ENCODE measurements around the gene WASF3. TPM values are rescaled to one million over a fixed set of nuclear protein-coding genes. Genes with fewer than 3 reads are reported as not detected.

Gene WASF3
- total and polyA plus RNA-seq, 3 donors from 2014 or later: 27.3 to 36.2 (median 30.8) TPM

DNA sequence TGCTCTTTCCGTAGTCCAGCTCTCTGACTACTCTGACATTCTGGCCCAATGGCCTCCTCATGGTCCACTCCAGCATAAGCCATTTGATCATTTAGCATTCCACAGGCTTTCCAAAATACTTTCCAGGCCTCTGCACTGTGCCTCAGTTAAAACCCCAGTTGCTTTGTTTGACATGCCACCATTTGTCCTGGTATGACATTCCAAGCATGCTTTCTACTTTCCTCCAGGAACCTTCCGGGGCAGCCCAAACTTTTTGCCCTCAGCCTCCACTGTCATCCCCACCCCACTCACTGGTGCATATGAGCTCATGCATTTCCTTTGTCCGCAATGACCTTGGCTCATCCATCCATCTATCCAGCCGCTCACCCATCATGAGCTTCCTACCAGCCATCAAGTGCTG lies 41.8 kb upstream of the WASF3 start:
- 60 to 91% methylated on average over 4 of the region's 4 CpGs for WGBS, 2 donors
- H3K4me3 ChIP-seq: no peak overlapping the region
- no peaks in the 10 kb centered on the region for H3K9me3 ChIP-seq
- TF ChIP-seq, protein P1, sequence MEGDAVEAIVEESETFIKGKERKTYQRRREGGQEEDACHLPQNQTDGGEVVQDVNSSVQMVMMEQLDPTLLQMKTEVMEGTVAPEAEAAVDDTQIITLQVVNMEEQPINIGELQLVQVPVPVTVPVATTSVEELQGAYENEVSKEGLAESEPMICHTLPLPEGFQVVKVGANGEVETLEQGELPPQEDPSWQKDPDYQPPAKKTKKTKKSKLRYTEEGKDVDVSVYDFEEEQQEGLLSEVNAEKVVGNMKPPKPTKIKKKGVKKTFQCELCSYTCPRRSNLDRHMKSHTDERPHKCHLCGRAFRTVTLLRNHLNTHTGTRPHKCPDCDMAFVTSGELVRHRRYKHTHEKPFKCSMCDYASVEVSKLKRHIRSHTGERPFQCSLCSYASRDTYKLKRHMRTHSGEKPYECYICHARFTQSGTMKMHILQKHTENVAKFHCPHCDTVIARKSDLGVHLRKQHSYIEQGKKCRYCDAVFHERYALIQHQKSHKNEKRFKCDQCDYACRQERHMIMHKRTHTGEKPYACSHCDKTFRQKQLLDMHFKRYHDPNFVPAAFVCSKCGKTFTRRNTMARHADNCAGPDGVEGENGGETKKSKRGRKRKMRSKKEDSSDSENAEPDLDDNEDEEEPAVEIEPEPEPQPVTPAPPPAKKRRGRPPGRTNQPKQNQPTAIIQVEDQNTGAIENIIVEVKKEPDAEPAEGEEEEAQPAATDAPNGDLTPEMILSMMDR (IDR thresholded peaks at IDR 0.05): no peak
- TF ChIP-seq POLR2A (IDR thresholded peaks at IDR 0.05): no peak
- no peaks in the 10 kb centered on the region for H3K4me1 ChIP-seq
- H3K36me3 ChIP-seq (ENCODE audit: low read depth, missing control alignments): no peaks in the 10 kb centered on the region
- intact Hi-C loops (cut with DNase I; ENCODE audit: low total_unique reads): no loop called here
- H3K27me3 ChIP-seq: no peaks in the 10 kb centered on the region
- no peak overlapping the region for H3K27ac ChIP-seq
- DNase-seq: no peak

DNA sequence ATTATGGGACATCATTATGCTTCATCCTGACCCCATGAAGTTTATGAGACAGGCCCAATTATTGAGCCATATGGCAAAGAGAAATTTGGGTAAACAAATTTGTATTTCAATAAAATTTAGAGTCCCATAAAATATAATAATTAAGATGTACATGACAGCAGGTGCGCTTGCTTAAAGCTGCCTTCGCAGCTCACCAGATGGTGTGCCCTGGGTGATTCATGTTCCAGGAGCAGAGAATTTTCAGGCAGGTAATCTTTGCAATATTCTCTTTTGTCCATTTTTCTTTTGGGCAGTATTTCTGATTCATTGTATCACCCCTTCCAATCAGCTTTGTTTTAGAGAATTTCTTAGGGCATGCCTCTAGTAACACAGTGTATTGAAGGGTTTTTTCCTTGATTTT lies 39.5 kb upstream of the WASF3 start:
- no peak for TF ChIP-seq POLR2A (IDR thresholded peaks at IDR 0.05)
- TF ChIP-seq, protein P1 (IDR thresholded peaks at IDR 0.05): no peak
- no peaks in the 10 kb centered on the region for H3K27me3 ChIP-seq
- H3K27ac ChIP-seq: no peak overlapping the region
- DNase-seq: no peak
- H3K9me3 ChIP-seq: no peaks in the 10 kb centered on the region
- no peaks in the 10 kb centered on the region for H3K4me1 ChIP-seq
- no peaks in the 10 kb centered on the region for H3K36me3 ChIP-seq (ENCODE audit: low read depth, missing control alignments)
- 85 to 91% methylated on average over 2 of the region's 2 CpGs for WGBS, 2 donors
- H3K4me3 ChIP-seq: no peak overlapping the region
- intact Hi-C loops (cut with DNase I; ENCODE audit: low total_unique reads): no loop called here

DNA sequence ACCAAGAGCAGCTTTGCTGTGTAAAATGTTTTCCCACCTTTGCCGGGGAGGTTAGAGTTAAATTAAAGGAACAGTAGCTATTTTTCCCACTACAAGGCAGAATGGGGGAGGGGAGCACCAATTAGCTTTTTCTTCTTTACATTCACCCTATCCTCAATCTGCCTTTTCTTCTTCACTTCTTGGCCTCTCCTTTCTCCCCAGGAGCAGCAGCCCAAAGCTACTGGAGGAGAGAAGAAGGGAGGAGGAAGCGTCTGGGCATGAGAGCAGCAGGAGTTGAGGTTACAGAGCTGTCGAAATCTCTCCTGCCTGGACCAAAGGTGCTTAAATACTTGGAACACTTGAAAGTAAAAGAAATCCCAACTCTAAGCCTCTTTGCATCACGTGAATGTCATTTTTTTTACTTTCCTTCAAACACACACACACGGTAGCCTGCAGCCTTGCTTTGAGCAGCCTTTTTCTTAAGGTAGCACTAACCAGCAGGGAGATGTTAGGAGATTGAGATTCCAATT lies 39.0 kb upstream of the WASF3 start:
- intact Hi-C loops (cut with DNase I; ENCODE audit: low total_unique reads): no loop called here
- H3K27me3 ChIP-seq: no peaks in the 10 kb centered on the region
- no peaks in the 10 kb centered on the region for H3K4me1 ChIP-seq
- H3K4me3 ChIP-seq: no peak overlapping the region
- H3K27ac ChIP-seq: no peak overlapping the region
- H3K9me3 ChIP-seq: no peaks in the 10 kb centered on the region
- no peak for DNase-seq
- no peaks in the 10 kb centered on the region for H3K36me3 ChIP-seq (ENCODE audit: low read depth, missing control alignments)
- WGBS, 2 donors: 44 to 52% methylated on average over 5 of the region's 5 CpGs
- TF ChIP-seq POLR2A (IDR thresholded peaks at IDR 0.05): no peak
- TF ChIP-seq, protein P1 (IDR thresholded peaks at IDR 0.05): no peak

DNA sequence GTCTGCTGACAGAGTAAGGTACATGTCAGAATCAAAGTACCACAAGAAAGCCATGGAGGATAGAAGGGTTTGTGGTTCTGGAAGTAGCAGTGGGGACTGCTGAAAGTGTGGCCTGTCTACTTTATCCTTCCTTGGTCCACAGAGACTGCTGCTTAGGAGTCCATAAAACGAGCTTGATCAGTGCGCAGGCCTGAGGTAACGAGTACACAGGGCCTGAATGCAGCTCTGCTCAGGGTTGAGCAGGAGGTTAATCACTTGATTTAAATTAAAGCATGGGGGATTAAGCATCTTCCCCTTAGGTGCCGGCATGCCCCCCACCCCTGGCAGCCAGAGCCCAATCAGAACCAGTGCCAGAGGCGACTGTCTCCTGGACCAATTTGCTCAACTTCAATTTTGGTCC lies 34.9 kb upstream of the WASF3 start:
- H3K36me3 ChIP-seq (ENCODE audit: low read depth, missing control alignments): no peaks in the 10 kb centered on the region
- H3K4me1 ChIP-seq: no peaks in the 10 kb centered on the region
- no peak overlapping the region for H3K4me3 ChIP-seq
- 86 to 88% methylated on average over 5 of the region's 5 CpGs for WGBS, 2 donors
- no peaks in the 10 kb centered on the region for H3K27me3 ChIP-seq
- TF ChIP-seq POLR2A (IDR thresholded peaks at IDR 0.05): no peak
- TF ChIP-seq, protein P1 (IDR thresholded peaks at IDR 0.05): no peak
- no peaks in the 10 kb centered on the region for H3K9me3 ChIP-seq
- intact Hi-C loops (cut with DNase I; ENCODE audit: low total_unique reads): no loop called here
- no peak overlapping the region for H3K27ac ChIP-seq
- no peak for DNase-seq

DNA sequence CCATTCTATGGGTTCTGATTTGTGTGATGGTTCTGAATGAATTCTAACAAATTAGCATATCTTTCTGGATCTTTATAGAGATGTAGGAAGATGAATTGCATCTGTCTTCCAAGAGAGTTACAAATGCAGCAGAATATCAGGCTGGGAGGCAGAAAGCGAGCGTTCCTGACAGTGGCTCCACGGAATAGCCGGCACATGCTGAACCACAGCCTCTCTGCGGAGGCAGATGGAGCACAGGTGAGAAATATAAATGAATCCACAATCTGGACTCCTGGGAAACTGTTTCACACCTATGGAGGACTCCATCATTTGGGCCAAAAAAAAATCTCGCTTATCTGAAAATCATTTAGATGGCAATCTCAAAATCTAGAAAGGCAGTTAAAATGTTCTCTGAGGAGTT lies 34.5 kb upstream of the WASF3 start:
- TF ChIP-seq, protein P1 (IDR thresholded peaks at IDR 0.05): no peak
- TF ChIP-seq POLR2A (IDR thresholded peaks at IDR 0.05): no peak
- intact Hi-C loops (cut with DNase I; ENCODE audit: low total_unique reads): no loop called here
- Histone ChIP-seq H3K4me3 (no peak overlapping the region), H3K4me1 (no peaks in the 10 kb centered on the region), H3K27ac (no peak overlapping the region), H3K27me3 (no peaks in the 10 kb centered on the region), H3K36me3 (ENCODE audit: low read depth, missing control alignments) (no peaks in the 10 kb centered on the region), H3K9me3 (no peaks in the 10 kb centered on the region)
- WGBS, 2 donors: 89 to 94% methylated on average over 6 of the region's 6 CpGs
- no peak for DNase-seq
